ENCODE data around the gene SLC38A8.

DNA sequence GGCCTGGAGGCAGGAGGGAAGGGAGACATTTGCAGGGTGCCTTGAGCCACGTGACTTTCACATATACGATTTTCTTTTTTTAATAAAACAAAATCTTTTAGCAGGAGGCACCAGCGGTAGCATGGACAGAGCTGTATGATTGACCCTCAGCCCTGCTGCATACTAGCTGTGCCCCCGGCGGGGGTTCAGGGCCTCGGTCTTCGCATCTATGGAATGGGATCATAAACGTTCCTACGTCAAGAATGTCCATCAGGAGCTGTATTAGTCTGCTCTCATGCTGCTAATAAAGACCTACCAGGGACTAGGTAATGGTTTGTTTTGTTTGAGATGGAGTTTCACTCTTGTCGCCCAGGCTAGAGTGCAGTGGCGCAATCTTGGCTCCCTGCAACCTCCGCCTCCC lies 27.2 kb downstream of the SLC38A8 start:
- TF ChIP-seq NFE2L2 (conservative IDR thresholded peaks at IDR 0.05; ENCODE audit: low read length): no peak
- no peak for TF ChIP-seq RFX5 (IDR thresholded peaks at IDR 0.05)
- no peak for TF ChIP-seq POLR2A (IDR thresholded peaks at IDR 0.05; ENCODE audit: low read length)
- TF ChIP-seq RNF2 (IDR thresholded peaks at IDR 0.05; ENCODE audit: borderline replicate concordance, low read depth): no peak
- no peak for TF ChIP-seq CTCF (IDR thresholded peaks at IDR 0.05)
- TF ChIP-seq HEYL (CRISPR knock-in tag; IDR thresholded peaks at IDR 0.05): no peak
